Small intestine (tissue), 7 donors: Measurements from ENCODE around the gene ASIC1. TPM values are rescaled to one million over a fixed set of nuclear protein-coding genes. Genes with fewer than 3 reads are reported as not detected.
A peak's percentile ranks its signal among the peaks of the same experiment; 100 is the strongest.

Experiments
- DNase-seq, 2 donors: peaks; one replicate each; pipeline versions ENCODE4 v3.0.0 to v3.0.0-alpha.2; 2013
- FAIRE-seq: peaks from 2 replicates; lab custom pipeline; 2012; peaks lifted over from hg19 to GRCh38; lab: Jason Lieb, UNC
- H3K27ac ChIP-seq, 3 donors: one replicate each; pipeline ENCODE4 v1.5.1; 2013; ENCODE audit warnings: low read length in 2 of 3, mild to moderate bottlenecking in 2 of 3, control low read depth in 1 of 3, inconsistent platforms in 1 of 3, low read depth in 1 of 3, moderate library complexity in 1 of 3
- H3K27me3 ChIP-seq, 3 donors: one replicate each; pipeline ENCODE4 v1.6.1; 2013; ENCODE audit warnings: low read length in 3 of 3, inconsistent platforms in 1 of 3; ENCODE audit not compliant: control insufficient read depth in 3 of 3, insufficient read depth in 3 of 3
- H3K36me3 ChIP-seq, 3 donors: one replicate each; pipeline ENCODE4 v1.6.1; 2013; ENCODE audit warnings: low read length in 3 of 3, inconsistent platforms in 1 of 3, low read depth in 1 of 3, mild to moderate bottlenecking in 1 of 3, moderate library complexity in 1 of 3; ENCODE audit not compliant: control insufficient read depth in 3 of 3, insufficient read depth in 2 of 3
- H3K4me1 ChIP-seq, 3 donors: one replicate each; pipeline ENCODE4 v1.6.1; 2013; ENCODE audit warnings: low read length in 2 of 3, inconsistent platforms in 1 of 3, low read depth in 1 of 3, mild to moderate bottlenecking in 1 of 3, moderate library complexity in 1 of 3; ENCODE audit not compliant: control insufficient read depth in 3 of 3, insufficient read depth in 2 of 3
- H3K4me3 ChIP-seq, 3 donors: one replicate each; pipeline ENCODE4 v1.5.1; 2013; ENCODE audit warnings: low read length in 3 of 3, control low read depth in 1 of 3, inconsistent platforms in 1 of 3, low read depth in 1 of 3, mild to moderate bottlenecking in 1 of 3, moderate library complexity in 1 of 3
- H3K9me3 ChIP-seq, 2 donors: one replicate each; pipeline ENCODE4 v1.6.1; 2013; ENCODE audit warnings: low read depth in 1 of 2, low read length in 1 of 2; ENCODE audit not compliant: control insufficient read depth in 2 of 2, insufficient read depth in 1 of 2
- WGBS, 3 donors: extraction: QIAGEN DNeasy Blood & Tissue Kit; methylation state at CpG; one replicate each; pipeline ENCODE4 v1.1.7; 2013; 5-methylcytosine and 5-hydroxymethylcytosine counted together
- polyA plus RNA-seq, 4 donors: library from polyadenylated mRNA; stranded (reverse) in 3 of 4; unstranded in 1 of 4; fragments of 200-250 nt in 3 of 4; fragments of 120-200 nt in 1 of 4; gene quantifications; one replicate each; pipeline versions ENCODE4 v1.2.1 to v1.2.3, GENCODE V29; 2013
- donor health status: healthy with polysubstance abuse.
- donor health status: control.
- donor health status: control.
- donor health status: Bipolar disorder and iron deficiency.
- donor health status: healthy.

The ASIC1 gene
- polyA plus RNA-seq, 4 donors = 0.81 to 2.2 (median 0.85) TPM; not detected in 1

- no peak for DNase-seq
- Histone ChIP-seq H3K27me3 (peaks cover 5 to 40% (median 8%) of the 10 kb centered on the region in 3 donors), H3K36me3 (no peaks in the 10 kb centered on the region), H3K4me3 (no peak overlapping the region), H3K9me3 (no peaks in the 10 kb centered on the region), H3K27ac (no peak overlapping the region), H3K4me1 (peaks cover 0 to 30% (median 2%) of the 10 kb centered on the region in 3 donors)
- 90 to 93% (median 91%) methylated on average over 7 of the region's 7 CpGs for WGBS, 3 donors
- FAIRE-seq = no peak
Measured at GRCh38 chr12:50052964-50053363, 4.4 kb upstream of the ASIC1 start.

- 70 to 94% (median 81%) methylated on average over 1 of the region's 1 CpG for WGBS, 3 donors
- H3K27ac ChIP-seq = no peak overlapping the region
- H3K36me3 ChIP-seq = no peaks in the 10 kb centered on the region
Measured at GRCh38 chr12:50053583-50053982, 3.8 kb upstream of the ASIC1 start.

GRCh38 chr12:50055831-50056638, 1.4 kb upstream of the ASIC1 start:
- Histone ChIP-seq H3K36me3 (peaks cover 0 to 4% (median 0%) of the 10 kb centered on the region in 3 donors), H3K27ac (no peak overlapping the region), H3K9me3 (no peaks in the 10 kb centered on the region), H3K4me1 (peaks cover 0 to 22% (median 0%) of the 10 kb centered on the region in 3 donors), H3K4me3 (no peak overlapping the region), H3K27me3 (peaks cover 5 to 42% (median 5%) of the 10 kb centered on the region in 3 donors)
- DNase-seq (peak; percentile 39 to 77), FAIRE-seq (no peak)
- WGBS, 3 donors = 10 to 13% (median 12%) methylated on average over 17 of the region's 17 CpGs

More at GRCh38 chr12:50053583-50053982, 3.8 kb upstream of the ASIC1 start:
- Histone ChIP-seq H3K4me3 (no peak overlapping the region), H3K27me3 (peaks cover 5 to 46% (median 8%) of the 10 kb centered on the region in 3 donors), H3K4me1 (peaks cover 0 to 30% (median 2%) of the 10 kb centered on the region in 3 donors), H3K9me3 (no peaks in the 10 kb centered on the region)
- FAIRE-seq = no peak
- DNase-seq = no peak

GRCh38 chr12:50056639-50056976, 788 bp upstream of the ASIC1 start:
- Histone ChIP-seq H3K27me3 (peaks cover 5 to 39% (median 5%) of the 10 kb centered on the region in 3 donors), H3K36me3 (peaks cover 0 to 4% (median 0%) of the 10 kb centered on the region in 3 donors), H3K4me3 (peak overlapping the region in 1 of 3 donors; percentile 48), H3K27ac (no peak overlapping the region), H3K9me3 (no peaks in the 10 kb centered on the region), H3K4me1 (peaks cover 0 to 17% (median 0%) of the 10 kb centered on the region in 3 donors)
- WGBS, 3 donors = 18 to 28% (median 23%) methylated on average over 3 of the region's 3 CpGs
- no peak for DNase-seq
- FAIRE-seq = no peak

GRCh38 chr12:50057896-50058670, 687 bp downstream of the ASIC1 start:
- peaks cover 0 to 4% (median 0%) of the 10 kb centered on the region in 3 donors for H3K36me3 ChIP-seq
- peaks cover 0 to 14% (median 0%) of the 10 kb centered on the region in 3 donors for H3K4me1 ChIP-seq
- DNase-seq = no peak
- H3K9me3 ChIP-seq = no peaks in the 10 kb centered on the region
- H3K4me3 ChIP-seq = peak overlapping the region; percentile 29 to 61 (median 34)
- no peak for FAIRE-seq
- H3K27me3 ChIP-seq = peaks cover 5 to 34% (median 5%) of the 10 kb centered on the region in 3 donors
- H3K27ac ChIP-seq = no peak overlapping the region
- WGBS, 3 donors = 18 to 25% (median 23%) methylated on average over 22 to 30 of the region's 30 CpGs

- Histone ChIP-seq H3K9me3 (no peaks in the 10 kb centered on the region), H3K27ac (no peak overlapping the region), H3K27me3 (peaks cover 5 to 34% (median 5%) of the 10 kb centered on the region in 3 donors), H3K36me3 (peaks cover 0 to 4% (median 0%) of the 10 kb centered on the region in 3 donors), H3K4me1 (peaks cover 0 to 14% (median 0%) of the 10 kb centered on the region in 3 donors), H3K4me3 (no peak overlapping the region)
- DNase-seq = no peak
- FAIRE-seq = no peak
- WGBS, 3 donors = 85 to 88% (median 87%) methylated on average over 15 of the region's 15 CpGs
Measured at GRCh38 chr12:50058743-50059312, 1.4 kb downstream of the ASIC1 start.

GRCh38 chr12:50059440-50060119, 2.2 kb downstream of the ASIC1 start:
- Histone ChIP-seq H3K27me3 (peaks cover 5 to 34% (median 5%) of the 10 kb centered on the region in 3 donors), H3K9me3 (no peaks in the 10 kb centered on the region), H3K4me3 (no peak overlapping the region), H3K36me3 (peaks cover 0 to 4% (median 0%) of the 10 kb centered on the region in 3 donors), H3K4me1 (peaks cover 0 to 14% (median 0%) of the 10 kb centered on the region in 3 donors), H3K27ac (no peak overlapping the region)
- WGBS, 3 donors = 69 to 78% (median 69%) methylated on average over 12 of the region's 12 CpGs
- DNase-seq = no peak
- FAIRE-seq = no peak
